HL-60 (cell line): ENCODE data around the gene MXD3.

Experiments used
- POLR2AphosphoS5 ChIP-seq: IDR thresholded peaks from 2 replicates; pipeline ENCODE4 v1.6.1; 2012; ENCODE audit warnings: low read depth
- SPI1 ChIP-seq: IDR thresholded peaks from 2 replicates; pipeline ENCODE4 v1.6.1; 2012; ENCODE audit warnings: low read depth, mild to moderate bottlenecking, borderline replicate concordance
- TF ChIP-seq, protein P1 (sequence below): IDR thresholded peaks from one replicate; pipeline ENCODE4 v1.5.1; 2011; ENCODE audit warnings: low read length, control low read depth, inconsistent platforms; ENCODE audit not compliant: insufficient read depth
- TF ChIP-seq, protein P2 (sequence below): IDR thresholded peaks from 2 replicates; pipeline ENCODE4 v1.6.1; 2012; ENCODE audit warnings: low read depth; ENCODE audit not compliant: insufficient replicate concordance

DNA sequence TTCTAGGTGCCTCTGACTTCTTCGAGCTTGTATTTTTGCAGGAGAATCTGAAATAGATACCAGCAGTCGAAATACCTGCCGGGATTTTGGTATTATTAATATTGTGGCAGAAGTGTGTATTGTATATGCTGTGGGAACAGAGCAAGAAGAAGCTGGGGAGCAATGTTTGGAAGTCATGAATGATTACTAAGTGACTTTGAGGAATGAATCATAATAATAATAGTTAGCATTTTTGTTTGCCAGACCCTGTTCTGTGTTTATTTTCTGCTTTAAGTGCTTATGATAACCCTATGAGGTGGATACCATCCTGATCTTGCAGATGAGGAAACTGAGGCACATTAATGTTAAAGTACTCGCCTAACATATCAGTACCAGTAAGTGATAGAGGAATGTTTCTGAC, 40.6 kb downstream of the MXD3 start:
- TF ChIP-seq, protein P1, sequence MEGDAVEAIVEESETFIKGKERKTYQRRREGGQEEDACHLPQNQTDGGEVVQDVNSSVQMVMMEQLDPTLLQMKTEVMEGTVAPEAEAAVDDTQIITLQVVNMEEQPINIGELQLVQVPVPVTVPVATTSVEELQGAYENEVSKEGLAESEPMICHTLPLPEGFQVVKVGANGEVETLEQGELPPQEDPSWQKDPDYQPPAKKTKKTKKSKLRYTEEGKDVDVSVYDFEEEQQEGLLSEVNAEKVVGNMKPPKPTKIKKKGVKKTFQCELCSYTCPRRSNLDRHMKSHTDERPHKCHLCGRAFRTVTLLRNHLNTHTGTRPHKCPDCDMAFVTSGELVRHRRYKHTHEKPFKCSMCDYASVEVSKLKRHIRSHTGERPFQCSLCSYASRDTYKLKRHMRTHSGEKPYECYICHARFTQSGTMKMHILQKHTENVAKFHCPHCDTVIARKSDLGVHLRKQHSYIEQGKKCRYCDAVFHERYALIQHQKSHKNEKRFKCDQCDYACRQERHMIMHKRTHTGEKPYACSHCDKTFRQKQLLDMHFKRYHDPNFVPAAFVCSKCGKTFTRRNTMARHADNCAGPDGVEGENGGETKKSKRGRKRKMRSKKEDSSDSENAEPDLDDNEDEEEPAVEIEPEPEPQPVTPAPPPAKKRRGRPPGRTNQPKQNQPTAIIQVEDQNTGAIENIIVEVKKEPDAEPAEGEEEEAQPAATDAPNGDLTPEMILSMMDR = no peak
- TF ChIP-seq SPI1 (no peak), POLR2AphosphoS5 (no peak)
- TF ChIP-seq, protein P2, sequence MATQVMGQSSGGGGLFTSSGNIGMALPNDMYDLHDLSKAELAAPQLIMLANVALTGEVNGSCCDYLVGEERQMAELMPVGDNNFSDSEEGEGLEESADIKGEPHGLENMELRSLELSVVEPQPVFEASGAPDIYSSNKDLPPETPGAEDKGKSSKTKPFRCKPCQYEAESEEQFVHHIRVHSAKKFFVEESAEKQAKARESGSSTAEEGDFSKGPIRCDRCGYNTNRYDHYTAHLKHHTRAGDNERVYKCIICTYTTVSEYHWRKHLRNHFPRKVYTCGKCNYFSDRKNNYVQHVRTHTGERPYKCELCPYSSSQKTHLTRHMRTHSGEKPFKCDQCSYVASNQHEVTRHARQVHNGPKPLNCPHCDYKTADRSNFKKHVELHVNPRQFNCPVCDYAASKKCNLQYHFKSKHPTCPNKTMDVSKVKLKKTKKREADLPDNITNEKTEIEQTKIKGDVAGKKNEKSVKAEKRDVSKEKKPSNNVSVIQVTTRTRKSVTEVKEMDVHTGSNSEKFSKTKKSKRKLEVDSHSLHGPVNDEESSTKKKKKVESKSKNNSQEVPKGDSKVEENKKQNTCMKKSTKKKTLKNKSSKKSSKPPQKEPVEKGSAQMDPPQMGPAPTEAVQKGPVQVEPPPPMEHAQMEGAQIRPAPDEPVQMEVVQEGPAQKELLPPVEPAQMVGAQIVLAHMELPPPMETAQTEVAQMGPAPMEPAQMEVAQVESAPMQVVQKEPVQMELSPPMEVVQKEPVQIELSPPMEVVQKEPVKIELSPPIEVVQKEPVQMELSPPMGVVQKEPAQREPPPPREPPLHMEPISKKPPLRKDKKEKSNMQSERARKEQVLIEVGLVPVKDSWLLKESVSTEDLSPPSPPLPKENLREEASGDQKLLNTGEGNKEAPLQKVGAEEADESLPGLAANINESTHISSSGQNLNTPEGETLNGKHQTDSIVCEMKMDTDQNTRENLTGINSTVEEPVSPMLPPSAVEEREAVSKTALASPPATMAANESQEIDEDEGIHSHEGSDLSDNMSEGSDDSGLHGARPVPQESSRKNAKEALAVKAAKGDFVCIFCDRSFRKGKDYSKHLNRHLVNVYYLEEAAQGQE = no peak
